HCT116 (cell line): Measurements from ENCODE around the gene EIF3L. TPM values are rescaled to one million over a fixed set of nuclear protein-coding genes. Genes with fewer than 3 reads are reported as not detected.

ENCODE experiments used
- ATAC-seq: fragments of 200-7000 bp; cut with Tn5 transposase; 2 replicates; pipeline ENCODE4 v1.9.1; 2020; ENCODE audit warnings: mild to moderate bottlenecking, moderate library complexity
- BruUV-seq: library from RNA; stranded (reverse); fragments of 400-500 nt; replicated peaks from 2 replicates; lab custom pipeline; 2021; lab: Mats Ljungman, UMichigan
- CTCF ChIA-PET: fragments of 300-600 bp; sonication (Branson Sonifier 250); formaldehyde crosslinking; loops from one replicate; lab custom pipeline; 2021; ENCODE audit warnings: antibody characterized with exemption; lab: Charles Lee
- POLR2A ChIA-PET: fragments of 300-600, 350-600 bp; sonication (Branson Sonifier 250); formaldehyde crosslinking; loops from one replicate; lab custom pipeline; 2021; ENCODE audit warnings: antibody characterized with exemption; lab: Charles Lee
- RAD21 ChIA-PET, 2 experiments: fragments of 300-600 bp; sonication (Branson Sonifier 250); formaldehyde crosslinking; loops; one replicate each; lab custom pipeline; 2023; ENCODE audit warnings: low total read pairs in 2 of 2; ENCODE audit not compliant: uncharacterized antibody in 2 of 2, unreplicated experiment in 2 of 2, low non-redundant PET in 1 of 2; lab: Charles Lee
- DNase-seq: peaks from one replicate; pipeline ENCODE4 v3.0.0-alpha.2; 2010; ENCODE audit warnings: low read depth, low spot score
- H2AFZ ChIP-seq: fragments of 200-600 bp; shearing (Covaris generic), sonication (generic); 2 replicates; pipeline ENCODE4 v1.6.1; 2017; ENCODE audit warnings: low read depth, mixed run types, mixed read lengths, antibody characterized with exemption, low read length; ENCODE audit not compliant: poor library complexity, severe bottlenecking
- H3K27ac ChIP-seq: 2 replicates; pipeline ENCODE4 v1.5.1; 2012; ENCODE audit warnings: low read depth, low read length
- H3K27me3 ChIP-seq: fragments of 200-600 bp; sonication (generic); 2 replicates; pipeline ENCODE4 v1.6.1; 2016; ENCODE audit warnings: mixed run types, low read length, mixed read lengths; ENCODE audit not compliant: insufficient read depth
- H3K36me3 ChIP-seq, 2 experiments: fragments of 200-500 bp in 1 of 2; fragments of 200-600 bp in 1 of 2; sonication (Bioruptor generic) in 1 of 2; sonication (generic) in 1 of 2; 2 replicates each; pipeline versions ENCODE4 v1.5.1 to v1.6.1; 2014 to 2016; ENCODE audit warnings: low read length in 2 of 2, inconsistent platforms in 1 of 2, mixed read lengths in 1 of 2, mixed run types in 1 of 2; ENCODE audit not compliant: insufficient read depth in 2 of 2, control insufficient read depth in 1 of 2
- H3K4me1 ChIP-seq, 2 experiments: fragments of 200-600 bp in 1 of 2; sonication (generic) in 1 of 2; 2 replicates each; pipeline versions ENCODE4 v1.5.1 to v1.6.1; 2012 to 2017; ENCODE audit warnings: low read length in 2 of 2, inconsistent platforms in 1 of 2, mild to moderate bottlenecking in 1 of 2, mixed read lengths in 1 of 2, mixed run types in 1 of 2, moderate library complexity in 1 of 2; ENCODE audit not compliant: insufficient read depth in 2 of 2, control insufficient read depth in 1 of 2
- H3K4me2 ChIP-seq: fragments of 200-600 bp; sonication (generic); 2 replicates; pipeline ENCODE4 v1.6.1; 2017; ENCODE audit warnings: mixed run types, low read length, mixed read lengths
- H3K4me3 ChIP-seq, 2 experiments: fragments of 200-600 bp in 1 of 2; sonication (generic) in 1 of 2; replicated peaks in 1 of 2; 2 replicates each; pipeline ENCODE4 v1.5.1; 2011 to 2016; ENCODE audit warnings: low read length in 2 of 2, control low read depth in 1 of 2, low read depth in 1 of 2, mild to moderate bottlenecking in 1 of 2, mixed read lengths in 1 of 2, mixed run types in 1 of 2
- H3K79me2 ChIP-seq: fragments of 200-600 bp; sonication (generic); 2 replicates; pipeline ENCODE4 v1.6.1; 2017; ENCODE audit warnings: mild to moderate bottlenecking, mixed run types, low read length, moderate library complexity, mixed read lengths; ENCODE audit not compliant: insufficient read depth
- H3K9ac ChIP-seq: fragments of 200-600 bp; sonication (generic); 2 replicates; pipeline ENCODE4 v1.6.1; 2016; ENCODE audit warnings: low read length, mixed read lengths
- H3K9me2 ChIP-seq: fragments of 200-600 bp; sonication (generic), shearing (Covaris generic); 2 replicates; pipeline ENCODE4 v1.6.1; 2017; ENCODE audit warnings: mixed run types, mild to moderate bottlenecking, moderate library complexity; ENCODE audit not compliant: insufficient read depth
- H3K9me3 ChIP-seq, 2 experiments: fragments of 200-500 bp in 1 of 2; fragments of 200-600 bp in 1 of 2; sonication (Bioruptor generic) in 1 of 2; sonication (generic) in 1 of 2; 2 replicates each; pipeline ENCODE4 v1.6.1; 2014 to 2017; ENCODE audit warnings: low read length in 2 of 2, mixed read lengths in 2 of 2, inconsistent platforms in 1 of 2, low read depth in 1 of 2, mild to moderate bottlenecking in 1 of 2, mixed run types in 1 of 2, moderate library complexity in 1 of 2; ENCODE audit not compliant: control insufficient read depth in 1 of 2, insufficient read depth in 1 of 2
- H4K20me1 ChIP-seq: fragments of 200-600 bp; sonication (generic), shearing (Covaris generic); 2 replicates; pipeline ENCODE4 v1.6.1; 2017; ENCODE audit warnings: mixed run types, mild to moderate bottlenecking, moderate library complexity; ENCODE audit not compliant: insufficient read depth
- ATF3 ChIP-seq: IDR thresholded peaks from 2 replicates; pipeline ENCODE4 v1.6.1; 2012
- CBX3 ChIP-seq: IDR thresholded peaks from 2 replicates; pipeline ENCODE4 v1.6.1; 2012; ENCODE audit warnings: low read depth
- CEBPB ChIP-seq: IDR thresholded peaks from 2 replicates; pipeline ENCODE4 v1.6.1; 2012; ENCODE audit warnings: low read depth
- CTCF ChIP-seq, 3 experiments: fragments of 200-600 bp in 1 of 3; sonication (generic) in 1 of 3; IDR thresholded peaks in 2 of 3; conservative IDR thresholded peaks in 1 of 3; 2 replicates each; pipeline ENCODE4 v1.5.1; 2012 to 2017; ENCODE audit warnings: low read depth in 2 of 3, low read length in 2 of 3, antibody characterized with exemption in 1 of 3, borderline replicate concordance in 1 of 3, control low read depth in 1 of 3, mild to moderate bottlenecking in 1 of 3, mixed read lengths in 1 of 3, mixed run types in 1 of 3, moderate library complexity in 1 of 3; ENCODE audit not compliant: insufficient read depth in 1 of 3
- EGR1 ChIP-seq: IDR thresholded peaks from 2 replicates; pipeline ENCODE4 v1.6.1; 2012; ENCODE audit warnings: low read depth
- EZH2 ChIP-seq: fragments of 200-600 bp; sonication (generic); IDR thresholded peaks from 2 replicates; pipeline ENCODE4 v1.6.1; 2017; ENCODE audit warnings: antibody characterized with exemption, mixed run types
- EZH2phosphoT487 ChIP-seq: fragments of 200-600 bp; IDR thresholded peaks from 2 replicates; pipeline ENCODE4 v1.6.1; 2018; ENCODE audit warnings: antibody characterized with exemption, borderline replicate concordance
- POLR2A ChIP-seq: IDR thresholded peaks from 2 replicates; pipeline ENCODE4 v1.7.0; 2011; ENCODE audit warnings: borderline replicate concordance; ENCODE audit not compliant: insufficient read depth, insufficient read length; ENCODE audit errors: extremely low read depth
- POLR2AphosphoS5 ChIP-seq: IDR thresholded peaks from 2 replicates; pipeline ENCODE4 v1.6.1; 2011; ENCODE audit warnings: mild to moderate bottlenecking, low read depth, low read length, moderate library complexity
- RAD21 ChIP-seq: IDR thresholded peaks from 2 replicates; pipeline ENCODE4 v1.6.1; 2012; ENCODE audit warnings: low read depth, mild to moderate bottlenecking
- REST ChIP-seq: IDR thresholded peaks from 2 replicates; pipeline ENCODE4 v1.6.1; 2012; ENCODE audit warnings: low read depth
- SRF ChIP-seq: IDR thresholded peaks from 2 replicates; pipeline ENCODE4 v1.6.1; 2012; ENCODE audit warnings: low read depth
- TCF7L2 ChIP-seq: IDR thresholded peaks from 2 replicates; pipeline ENCODE4 v1.7.0; 2011; ENCODE audit warnings: borderline replicate concordance, inconsistent platforms; ENCODE audit not compliant: insufficient read depth, insufficient read length; ENCODE audit errors: extremely low read depth
- ZBTB33 ChIP-seq: IDR thresholded peaks from 2 replicates; pipeline ENCODE4 v1.6.1; 2011; ENCODE audit warnings: mild to moderate bottlenecking, low read length, moderate library complexity; ENCODE audit not compliant: insufficient replicate concordance; ENCODE audit errors: extremely low read depth
- ZNF274 ChIP-seq: fragments of 200-500 bp; sonication (Bioruptor generic); IDR thresholded peaks from 2 replicates; pipeline ENCODE4 v1.6.1; 2014; ENCODE audit warnings: mild to moderate bottlenecking, low read depth, low read length, inconsistent platforms
- intact Hi-C: fragments of 100-400 bp; cut with micrococcal nuclease; formaldehyde crosslinking; loops from 2 replicates; pipeline ENCODE4 v1.10.0; 2022
- total RNA-seq: library from RNA; stranded (reverse); gene quantifications from one replicate; pipeline ENCODE4 v1.2.1, GENCODE V29; 2021; ENCODE audit not compliant: unreplicated experiment
- TF ChIP-seq, protein P1 (sequence below): IDR thresholded peaks from 2 replicates; pipeline ENCODE4 v1.6.1; 2012

EIF3L gene
- total RNA-seq, 1 experiment from 2014 or later, result 687 TPM

- ATAC-seq (no peak), DNase-seq (no peak)
- H3K4me1 ChIP-seq, result no peaks in the 10 kb centered on the region
- ChIA-PET POLR2A (no interaction called here), RAD21 (no interaction called here), CTCF (interaction anchor here (1.2 kb wide), 1 partner anchor 16 kb away, joined by 3 read pairs; no protein-coding TSS in a partner anchor)
- no peak overlapping the region for H3K9ac ChIP-seq
- no peaks in the 10 kb centered on the region for H3K27me3 ChIP-seq
- H3K79me2 ChIP-seq, result no peaks in the 10 kb centered on the region
- no peaks in the 10 kb centered on the region for H4K20me1 ChIP-seq
- no peaks in the 10 kb centered on the region for H3K9me3 ChIP-seq
- TF ChIP-seq CBX3, result no peak
- no peak for TF ChIP-seq ATF3
- no peak for TF ChIP-seq ZBTB33
- TF ChIP-seq REST, result no peak
- no peak for TF ChIP-seq SRF
- no peak for TF ChIP-seq EZH2
- TF ChIP-seq TCF7L2, result no peak
- TF ChIP-seq CEBPB, result no peak
- TF ChIP-seq POLR2A, result no peak
- no peak for TF ChIP-seq EZH2phosphoT487
- TF ChIP-seq EGR1, result no peak
- no peak for TF ChIP-seq CTCF (IDR thresholded peaks at IDR 0.05 in 2 of 3, conservative IDR thresholded peaks at IDR 0.05 in 1 of 3; ENCODE audit: borderline replicate concordance in 1 of 3, insufficient read depth in 1 of 3, low read depth in 2 of 3, low read length in 2 of 3)
- no peak for TF ChIP-seq ZNF274
- no peak for TF ChIP-seq RAD21
- no peak for TF ChIP-seq POLR2AphosphoS5
- TF ChIP-seq, protein P1, sequence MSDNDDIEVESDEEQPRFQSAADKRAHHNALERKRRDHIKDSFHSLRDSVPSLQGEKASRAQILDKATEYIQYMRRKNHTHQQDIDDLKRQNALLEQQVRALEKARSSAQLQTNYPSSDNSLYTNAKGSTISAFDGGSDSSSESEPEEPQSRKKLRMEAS, result no peak
- H2AFZ ChIP-seq, result no peak overlapping the region
- no peaks in the 10 kb centered on the region for H3K9me2 ChIP-seq
- no peak overlapping the region for H3K4me3 ChIP-seq
- H3K27ac ChIP-seq, result no peak overlapping the region
- intact Hi-C loops, result no loop called here
- no TSS peak for BruUV-seq
- H3K4me2 ChIP-seq, result no peak overlapping the region
- H3K36me3 ChIP-seq, result peaks cover 17 to 25% of the 10 kb centered on the region in 2 experiments; a peak in 3 of 4 replicates
Measured at GRCh38 chr22:37917874-37918548, 68.8 kb downstream of the EIF3L start.
